A549 treated with dexamethasone at 1 μM for 4 hours (cell line): ENCODE data around the gene MGAM2. TPM values are rescaled to one million over a fixed set of nuclear protein-coding genes. Genes with fewer than 3 reads are reported as not detected.

Source experiments
- total RNA-seq: library from RNA; stranded (reverse); fragments of 200-300 nt; extraction: Qiagen RNA extraction; gene quantifications from 5 replicates; pipeline ENCODE4 v1.2.3, GENCODE V29; 2022

MGAM2 gene
- total RNA-seq, result 0.01 to 0.02 TPM in 2 of 5 replicates, not detected in the others

DNA sequence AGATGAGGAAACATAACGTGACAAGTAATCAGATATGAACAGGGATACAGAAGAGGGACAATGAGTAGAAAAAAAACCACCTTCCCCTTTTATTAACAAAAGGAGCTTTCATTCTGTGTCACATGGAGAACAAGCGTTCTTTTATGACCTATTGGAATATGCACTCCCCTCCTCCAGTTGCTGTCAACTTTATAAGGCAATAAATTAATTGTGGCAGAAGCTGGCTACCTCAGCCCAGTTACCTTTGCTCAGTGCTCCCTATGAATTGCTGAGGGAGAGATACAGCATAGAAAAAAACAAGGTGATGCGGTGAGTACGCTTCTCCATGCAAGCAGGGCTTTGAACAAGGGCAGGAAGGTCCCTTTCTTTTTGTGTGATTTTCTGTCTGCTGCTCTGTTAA is at the start of gene MGAM2:
MGAM2 (plus strand) TSS at position 220 of the 400 bp plus-strand sequence. CDS start 5,156 bp downstream, outside the sequence.

DNA sequence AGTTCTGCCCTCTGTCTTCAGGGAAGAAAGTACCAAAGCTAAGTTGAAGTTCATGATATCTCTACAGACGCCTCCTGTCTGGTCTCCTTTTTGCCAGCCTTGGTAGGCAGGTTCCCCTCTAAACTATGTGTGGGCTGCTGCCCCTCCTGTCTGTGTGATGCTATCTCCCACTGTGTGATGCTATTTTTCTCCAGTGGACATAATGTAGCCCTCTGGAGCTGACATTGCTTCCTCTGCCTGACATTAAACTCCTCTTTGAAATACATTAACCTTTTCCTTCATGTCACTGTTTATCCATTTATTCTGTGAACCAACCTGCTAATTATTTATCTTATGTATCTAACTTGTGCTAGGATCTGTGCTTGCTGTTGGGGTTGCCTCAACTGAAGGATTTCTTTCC is 146.4 kb downstream of the MGAM2 start, which contains the start of gene PRSS58:
PRSS58 (minus strand) TSS at position 101 of the 400 bp plus-strand sequence. CDS start 351 bp downstream, outside the sequence.

Other genes with a start within 250 kb of the MGAM2 start
- not detected in 5 replicates for gene OR9A4, start 195.3 kb upstream of the MGAM2 start, total RNA-seq
- gene CLEC5A, start 164.7 kb upstream of the MGAM2 start, total RNA-seq, result not detected in 5 replicates
- gene TAS2R38, start 137.9 kb upstream of the MGAM2 start, total RNA-seq, result not detected in 5 replicates
- gene MGAM, start 115.8 kb upstream of the MGAM2 start, total RNA-seq, result 0.54 to 0.94 TPM (median 0.79 TPM) in 5 replicates
- not detected in 5 replicates for gene PRSS58, start 146.3 kb downstream of the MGAM2 start, total RNA-seq